DOHH2 (cell line): Measurements from ENCODE around the gene RRP1.

Experiments
- EZH2phosphoT487 ChIP-seq: fragments of 200-600 bp; sonication (generic); IDR thresholded peaks from 2 replicates; pipeline ENCODE4 v1.6.1; 2017; ENCODE audit warnings: borderline replicate concordance, mild to moderate bottlenecking, antibody characterized with exemption, low read length, moderate library complexity, mixed read lengths
- TF ChIP-seq, protein P1 (sequence below): fragments of 200-600 bp; sonication (generic); IDR thresholded peaks from one replicate; pipeline ENCODE4 v1.5.1; 2014; ENCODE audit warnings: antibody characterized with exemption, mild to moderate bottlenecking, low read depth, low read length; ENCODE audit not compliant: poor library complexity, severe bottlenecking

DNA sequence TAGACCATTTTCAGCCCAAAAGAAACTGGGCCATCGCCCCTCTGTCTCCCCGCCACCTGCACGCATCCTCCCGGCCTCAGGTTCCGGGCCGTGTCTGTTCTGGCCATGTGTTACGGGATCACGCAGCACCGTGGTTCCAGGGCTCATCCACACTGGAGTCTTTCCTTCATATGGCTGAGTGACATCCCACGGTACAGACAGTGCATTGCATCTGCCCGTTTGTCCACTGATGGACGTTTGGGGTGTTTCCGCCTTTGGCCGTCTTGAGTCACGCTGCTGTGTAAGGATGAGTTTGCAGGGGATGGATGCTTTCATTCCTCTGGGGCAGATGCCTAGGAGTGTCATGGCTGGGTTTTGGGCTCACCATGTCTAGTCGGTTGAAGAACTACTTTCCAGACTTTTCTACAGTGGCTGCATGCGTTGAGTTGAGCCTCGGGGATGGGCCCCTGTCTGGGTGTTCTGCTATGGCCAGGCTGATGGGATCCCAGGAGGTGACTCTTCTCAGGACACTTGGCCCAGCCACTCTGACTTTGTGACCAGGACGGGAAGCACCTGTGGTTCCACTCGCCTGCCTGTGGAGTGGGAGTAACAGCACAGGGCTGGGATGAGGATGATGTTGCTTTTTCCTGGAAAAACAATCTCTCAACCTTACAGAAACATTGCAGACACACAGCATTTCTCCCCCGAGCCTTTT is 16.8 kb downstream of the RRP1 start:
- TF ChIP-seq, protein P1, sequence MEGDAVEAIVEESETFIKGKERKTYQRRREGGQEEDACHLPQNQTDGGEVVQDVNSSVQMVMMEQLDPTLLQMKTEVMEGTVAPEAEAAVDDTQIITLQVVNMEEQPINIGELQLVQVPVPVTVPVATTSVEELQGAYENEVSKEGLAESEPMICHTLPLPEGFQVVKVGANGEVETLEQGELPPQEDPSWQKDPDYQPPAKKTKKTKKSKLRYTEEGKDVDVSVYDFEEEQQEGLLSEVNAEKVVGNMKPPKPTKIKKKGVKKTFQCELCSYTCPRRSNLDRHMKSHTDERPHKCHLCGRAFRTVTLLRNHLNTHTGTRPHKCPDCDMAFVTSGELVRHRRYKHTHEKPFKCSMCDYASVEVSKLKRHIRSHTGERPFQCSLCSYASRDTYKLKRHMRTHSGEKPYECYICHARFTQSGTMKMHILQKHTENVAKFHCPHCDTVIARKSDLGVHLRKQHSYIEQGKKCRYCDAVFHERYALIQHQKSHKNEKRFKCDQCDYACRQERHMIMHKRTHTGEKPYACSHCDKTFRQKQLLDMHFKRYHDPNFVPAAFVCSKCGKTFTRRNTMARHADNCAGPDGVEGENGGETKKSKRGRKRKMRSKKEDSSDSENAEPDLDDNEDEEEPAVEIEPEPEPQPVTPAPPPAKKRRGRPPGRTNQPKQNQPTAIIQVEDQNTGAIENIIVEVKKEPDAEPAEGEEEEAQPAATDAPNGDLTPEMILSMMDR = no peak
- TF ChIP-seq EZH2phosphoT487 = no peak
